K562 (cell line): Measurements from ENCODE around the gene UBXN11. TPM values are rescaled to one million over a fixed set of nuclear protein-coding genes. Genes with fewer than 3 reads are reported as not detected.

Experiments used
- CBX8 ChIP-seq: fragments of 200-600 bp; sonication (generic); IDR thresholded peaks from 2 replicates; pipeline ENCODE4 v1.6.1; 2012; ENCODE audit warnings: borderline replicate concordance, mixed run types, low read depth, mild to moderate bottlenecking, moderate library complexity, mixed read lengths, low read length, control low read depth, inconsistent platforms; ENCODE audit not compliant: poor library complexity, severe bottlenecking; ENCODE audit errors: extremely low read depth
- HCFC1 ChIP-seq: IDR thresholded peaks from 2 replicates; pipeline ENCODE4 v1.6.1; 2012; ENCODE audit warnings: low read depth, low read length, improper control_type of control experiment
- HDAC3 ChIP-seq: fragments of 450-650 bp; IDR thresholded peaks from 2 replicates; pipeline ENCODE4 v1.6.1; 2018; ENCODE audit warnings: borderline replicate concordance, mild to moderate bottlenecking, moderate library complexity; ENCODE audit not compliant: partially characterized antibody
- MYC ChIP-seq, 2 experiments: fragments of 250-450 bp in 1 of 2; sonication (Bioruptor Pico) in 1 of 2; IDR thresholded peaks; 2 replicates each; pipeline versions ENCODE4 v1.5.1 to v1.6.1; 2012 to 2021; ENCODE audit warnings: low read depth in 2 of 2, borderline replicate concordance in 1 of 2, improper control_type of control experiment in 1 of 2, low read length in 1 of 2, mild to moderate bottlenecking in 1 of 2, moderate library complexity in 1 of 2
- NELFE ChIP-seq: IDR thresholded peaks from 2 replicates; pipeline ENCODE4 v1.6.1; 2011; ENCODE audit warnings: mild to moderate bottlenecking; ENCODE audit not compliant: insufficient read depth, insufficient read length
- PTBP1 ChIP-seq: fragments of 200-400 bp; formaldehyde crosslinking; IDR thresholded peaks from 2 replicates; pipeline ENCODE4 v1.6.1; 2017; ENCODE audit warnings: low read depth, low read length
- RCOR1 ChIP-seq, 2 experiments: IDR thresholded peaks; 2 replicates each; pipeline ENCODE4 v1.6.1; 2012; ENCODE audit warnings: low read depth in 2 of 2, low read length in 2 of 2, borderline replicate concordance in 1 of 2, improper control_type of control experiment in 1 of 2
- STAG1 ChIP-seq: sonication (generic); formaldehyde crosslinking; IDR thresholded peaks from 2 replicates; pipeline ENCODE4 v1.5.0; 2020; ENCODE audit warnings: missing genetic modification reagents, borderline replicate concordance
- ZBED1 ChIP-seq: IDR thresholded peaks from 2 replicates; pipeline ENCODE4 v1.6.1; 2014
- ZNF318 ChIP-seq, 2 experiments: fragments of 450-650 bp; IDR thresholded peaks; 2 replicates each; pipeline ENCODE4 v1.6.1; 2016; ENCODE audit warnings: mild to moderate bottlenecking in 2 of 2, borderline replicate concordance in 1 of 2, low read depth in 1 of 2, moderate library complexity in 1 of 2
- ZNF77 ChIP-seq: fragments of 250-450 bp; sonication (Bioruptor Pico); IDR thresholded peaks from 2 replicates; pipeline ENCODE4 v1.5.0; 2020
- polyA plus RNA-seq, 8 experiments: library from polyadenylated mRNA; depleted of rRNA in 4 of 8; stranded (reverse) in 5 of 8; unstranded in 3 of 8; fragments of >200 nt; fragmentation: Nextera tagmentation in 2 of 8; fragmentation: Illumina TruSeq in 1 of 8; extraction: Ambion mirVana in 2 of 8; extraction: Trizol in 1 of 8; gene quantifications; 2 replicates each; pipeline versions ENCODE4 v1.2.1 to v1.2.3, GENCODE V29; 2011 to 2014; ENCODE audit warnings: inconsistent platforms in 1 of 8, missing spikeins in 1 of 8
- total RNA-seq, 7 experiments: library from RNA; depleted of rRNA in 6 of 7; stranded (reverse); fragments of >200 nt in 6 of 7; fragmentation: Illumina TruSeq in 2 of 7; extraction: Trizol in 2 of 7; gene quantifications; 2 replicates each; pipeline versions ENCODE4 v1.2.1 to v1.2.3, GENCODE V29; 2011 to 2021; ENCODE audit warnings: low replicate concordance in 1 of 7
- TF ChIP-seq, protein P1 (sequence below), 3 experiments: IDR thresholded peaks in 2 of 3; conservative IDR thresholded peaks in 1 of 3; 2 replicates each; pipeline ENCODE4 v1.5.1; 2011 to 2012; ENCODE audit warnings: low read length in 3 of 3, mild to moderate bottlenecking in 3 of 3, control low read depth in 2 of 3, improper control_type of control experiment in 1 of 3, inconsistent platforms in 1 of 3, low read depth in 1 of 3, mixed read lengths in 1 of 3, moderate library complexity in 1 of 3; ENCODE audit not compliant: insufficient read depth in 2 of 3
- TF ChIP-seq, protein P2 (sequence below): fragments of 250-450 bp; sonication (Bioruptor Pico); IDR thresholded peaks from 2 replicates; pipeline ENCODE4 v1.4.0; 2020; ENCODE audit warnings: mild to moderate bottlenecking

The UBXN11 gene
- total and polyA plus RNA-seq, 9 of the 15 experiments (the other 6 are each of a cell fraction or from before 2014, with no cell fraction given), result 0.48 to 34.3 (median 11.3) TPM

- TF ChIP-seq ZNF318 (IDR thresholded peaks at IDR 0.05; ENCODE audit: borderline replicate concordance in 1 of 2, low read depth in 1 of 2), result no peak
- no peak for TF ChIP-seq PTBP1
- TF ChIP-seq RCOR1 (IDR thresholded peaks at IDR 0.05; ENCODE audit: borderline replicate concordance in 1 of 2, low read depth in 2 of 2, low read length in 2 of 2), result no peak; a peak in 1 of 4 replicates
- TF ChIP-seq ZNF77 (CRISPR knock-in tag), result no peak
- no peak for TF ChIP-seq HDAC3
- peak; percentile 68 for TF ChIP-seq MYC (IDR thresholded peaks at IDR 0.05; ENCODE audit: low read depth, low read length)
- no peak for TF ChIP-seq MYC (CRISPR knock-in tag; IDR thresholded peaks at IDR 0.05; ENCODE audit: borderline replicate concordance, low read depth)
- TF ChIP-seq HCFC1, result peak; percentile 73
- TF ChIP-seq, protein P1, sequence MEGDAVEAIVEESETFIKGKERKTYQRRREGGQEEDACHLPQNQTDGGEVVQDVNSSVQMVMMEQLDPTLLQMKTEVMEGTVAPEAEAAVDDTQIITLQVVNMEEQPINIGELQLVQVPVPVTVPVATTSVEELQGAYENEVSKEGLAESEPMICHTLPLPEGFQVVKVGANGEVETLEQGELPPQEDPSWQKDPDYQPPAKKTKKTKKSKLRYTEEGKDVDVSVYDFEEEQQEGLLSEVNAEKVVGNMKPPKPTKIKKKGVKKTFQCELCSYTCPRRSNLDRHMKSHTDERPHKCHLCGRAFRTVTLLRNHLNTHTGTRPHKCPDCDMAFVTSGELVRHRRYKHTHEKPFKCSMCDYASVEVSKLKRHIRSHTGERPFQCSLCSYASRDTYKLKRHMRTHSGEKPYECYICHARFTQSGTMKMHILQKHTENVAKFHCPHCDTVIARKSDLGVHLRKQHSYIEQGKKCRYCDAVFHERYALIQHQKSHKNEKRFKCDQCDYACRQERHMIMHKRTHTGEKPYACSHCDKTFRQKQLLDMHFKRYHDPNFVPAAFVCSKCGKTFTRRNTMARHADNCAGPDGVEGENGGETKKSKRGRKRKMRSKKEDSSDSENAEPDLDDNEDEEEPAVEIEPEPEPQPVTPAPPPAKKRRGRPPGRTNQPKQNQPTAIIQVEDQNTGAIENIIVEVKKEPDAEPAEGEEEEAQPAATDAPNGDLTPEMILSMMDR (IDR thresholded peaks at IDR 0.05 in 2 of 3, conservative IDR thresholded peaks at IDR 0.05 in 1 of 3; ENCODE audit: insufficient read depth in 2 of 3, low read depth in 1 of 3, low read length in 3 of 3), result peak in 1 of 3 experiments; percentile 17; a peak in 1 of 6 replicates
- TF ChIP-seq, protein P2, sequence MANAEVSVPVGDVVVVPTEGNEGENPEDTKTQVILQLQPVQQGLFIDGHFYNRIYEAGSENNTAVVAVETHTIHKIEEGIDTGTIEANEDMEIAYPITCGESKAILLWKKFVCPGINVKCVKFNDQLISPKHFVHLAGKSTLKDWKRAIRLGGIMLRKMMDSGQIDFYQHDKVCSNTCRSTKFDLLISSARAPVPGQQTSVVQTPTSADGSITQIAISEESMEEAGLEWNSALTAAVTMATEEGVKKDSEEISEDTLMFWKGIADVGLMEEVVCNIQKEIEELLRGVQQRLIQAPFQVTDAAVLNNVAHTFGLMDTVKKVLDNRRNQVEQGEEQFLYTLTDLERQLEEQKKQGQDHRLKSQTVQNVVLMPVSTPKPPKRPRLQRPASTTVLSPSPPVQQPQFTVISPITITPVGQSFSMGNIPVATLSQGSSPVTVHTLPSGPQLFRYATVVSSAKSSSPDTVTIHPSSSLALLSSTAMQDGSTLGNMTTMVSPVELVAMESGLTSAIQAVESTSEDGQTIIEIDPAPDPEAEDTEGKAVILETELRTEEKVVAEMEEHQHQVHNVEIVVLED (CRISPR knock-in tag), result peak; percentile 22; the same call in 1 of the 2 replicates
- no peak for TF ChIP-seq STAG1 (CRISPR knock-in tag)
- TF ChIP-seq NELFE, result no peak
- no peak for TF ChIP-seq CBX8
- no peak; the same call in 1 of the 2 replicates for TF ChIP-seq ZBED1
Measured at GRCh38 chr1:26306290-26307229, at the start of gene UBXN11 (continued).
